ENCODE results near the gene FREM3. TPM values are rescaled to one million over a fixed set of nuclear protein-coding genes. Genes with fewer than 3 reads are reported as not detected.

FREM3 gene
- total RNA-seq, 4 donors from 2014 or later, result not detected

DNA sequence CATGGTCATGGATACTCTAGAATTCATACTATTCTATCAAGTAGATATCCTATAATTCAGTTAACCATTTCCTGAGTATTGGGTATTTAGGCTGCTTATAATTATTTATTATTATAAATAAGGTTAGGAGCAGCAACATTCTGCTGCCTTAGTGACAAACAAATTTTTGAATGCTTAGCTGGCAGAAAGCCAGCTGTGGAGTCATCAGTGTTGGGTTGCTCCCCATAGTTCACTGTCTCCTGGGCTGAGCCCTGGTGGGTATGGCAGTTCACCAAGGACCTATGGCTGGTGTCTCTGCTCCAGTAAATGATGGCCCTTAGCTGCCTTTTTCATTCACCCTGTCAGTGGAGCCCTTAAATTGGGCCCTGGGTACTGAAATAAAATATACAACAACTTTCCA lies 125.1 kb downstream of the FREM3 start:
- Histone ChIP-seq H3K4me1 (no peaks in the 10 kb centered on the region), H3K27me3 (no peaks in the 10 kb centered on the region), H3K9me3 (no peaks in the 10 kb centered on the region), H3K4me3 (no peak overlapping the region), H3K36me3 (peaks cover 0 to 6% (median 0%) of the 10 kb centered on the region in 3 donors), H3K27ac (no peak overlapping the region)
- TF ChIP-seq EP300 (IDR thresholded peaks at IDR 0.05) (no peak), CTCF (IDR thresholded peaks at IDR 0.05) (no peak), POLR2A (IDR thresholded peaks at IDR 0.05) (no peak)
- no peak for DNase-seq (ENCODE audit: low spot score in 2 of 2)

GRCh38 chr4:143564472-143564871 lies 136.0 kb downstream of the FREM3 start:
- Histone ChIP-seq H3K4me3 (no peak overlapping the region), H3K36me3 (peaks cover 0 to 4% (median 0%) of the 10 kb centered on the region in 3 donors), H3K27me3 (no peaks in the 10 kb centered on the region), H3K9me3 (peaks cover 0 to 10% (median 0%) of the 10 kb centered on the region in 4 donors), H3K27ac (no peak overlapping the region), H3K4me1 (peaks cover 0 to 6% (median 0%) of the 10 kb centered on the region in 4 donors)
- TF ChIP-seq EP300 (IDR thresholded peaks at IDR 0.05) (no peak), CTCF (IDR thresholded peaks at IDR 0.05) (no peak), POLR2A (IDR thresholded peaks at IDR 0.05) (no peak)
- WGBS, 2 donors, result 95 to 97% methylated on average over 2 of the region's 2 CpGs
- DNase-seq (ENCODE audit: low spot score in 2 of 2), result no peak

DNA sequence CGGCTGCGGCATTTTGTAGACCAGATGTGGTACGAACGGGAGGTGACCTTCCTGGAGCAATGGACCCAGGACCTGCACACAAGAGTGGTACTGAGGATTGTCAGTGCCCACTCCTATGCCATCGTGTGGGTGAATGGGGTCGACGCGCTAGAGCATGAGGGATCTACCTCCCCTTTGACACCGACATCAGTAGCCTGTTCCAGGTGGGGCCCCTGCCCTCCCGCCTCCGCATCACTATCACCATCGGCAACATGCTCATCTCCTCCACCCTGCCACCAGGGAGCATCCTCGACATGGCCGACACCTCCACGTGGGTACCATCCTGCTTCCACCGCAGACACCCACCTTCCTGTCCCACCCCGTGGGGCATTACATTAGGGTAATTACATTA lies 140.7 kb downstream of the FREM3 start:
- no peaks in the 10 kb centered on the region for H3K27me3 ChIP-seq
- H3K4me3 ChIP-seq, result peak overlapping the region; percentile 37 to 73 (median 65)
- peak overlapping the region in 2 of 4 donors; percentile 55 to 61 for H3K27ac ChIP-seq
- peaks cover 0 to 15% (median 2%) of the 10 kb centered on the region in 4 donors for H3K4me1 ChIP-seq
- 58 to 81% methylated on average over 8 to 17 of the region's 17 CpGs for WGBS, 2 donors
- DNase-seq (ENCODE audit: low spot score in 2 of 2), result no peak
- H3K36me3 ChIP-seq, result peaks cover 0 to 12% (median 0%) of the 10 kb centered on the region in 3 donors
- H3K9me3 ChIP-seq, result no peaks in the 10 kb centered on the region
- TF ChIP-seq POLR2A (IDR thresholded peaks at IDR 0.05), result no peak
- no peak for TF ChIP-seq EP300 (IDR thresholded peaks at IDR 0.05)
- no peak for TF ChIP-seq CTCF (IDR thresholded peaks at IDR 0.05)

- peaks cover 0 to 15% (median 2%) of the 10 kb centered on the region in 4 donors for H3K4me1 ChIP-seq
- H3K9me3 ChIP-seq, result no peaks in the 10 kb centered on the region
- no peak for TF ChIP-seq POLR2A (IDR thresholded peaks at IDR 0.05)
- peak in 1 of 2 donors; percentile 28 for TF ChIP-seq EP300 (IDR thresholded peaks at IDR 0.05)
- peak; percentile 24 to 40 (median 32) for TF ChIP-seq CTCF (IDR thresholded peaks at IDR 0.05)
- no peaks in the 10 kb centered on the region for H3K27me3 ChIP-seq
- peak overlapping the region in 3 of 4 donors; percentile 33 to 61 (median 55) for H3K27ac ChIP-seq
- peak overlapping the region; percentile 37 to 73 (median 65) for H3K4me3 ChIP-seq
- WGBS, 2 donors, result 5% methylated on average over 33 to 42 of the region's 57 CpGs
- peak; percentile 20 to 36 for DNase-seq (ENCODE audit: low spot score in 2 of 2)
- peaks cover 0 to 19% (median 0%) of the 10 kb centered on the region in 3 donors for H3K36me3 ChIP-seq
These were observed 141.4 kb downstream of the FREM3 start for GRCh38 chr4:143558823-143559756.

- Histone ChIP-seq H3K4me3 (no peak overlapping the region), H3K27ac (peak overlapping the region in 1 of 4 donors; percentile 61)
These were observed 142.2 kb downstream of the FREM3 start for GRCh38 chr4:143558286-143558685.

More at GRCh38 chr4:143558286-143558685, 142.2 kb downstream of the FREM3 start:
- no peaks in the 10 kb centered on the region for H3K9me3 ChIP-seq
- 93 to 97% methylated on average over 2 of the region's 2 CpGs for WGBS, 2 donors
- no peaks in the 10 kb centered on the region for H3K27me3 ChIP-seq
- no peak for DNase-seq (ENCODE audit: low spot score in 2 of 2)
- TF ChIP-seq CTCF (IDR thresholded peaks at IDR 0.05) (no peak), POLR2A (IDR thresholded peaks at IDR 0.05) (no peak), EP300 (IDR thresholded peaks at IDR 0.05) (no peak)
- peaks cover 0 to 26% (median 0%) of the 10 kb centered on the region in 3 donors for H3K36me3 ChIP-seq
- H3K4me1 ChIP-seq, result peaks cover 0 to 15% (median 2%) of the 10 kb centered on the region in 4 donors

Measured in tibial nerve (tissue), 4 donors.